GM13976 (cell line): ENCODE data around the gene RSRC2.
"Not testable (repeated sequence)": the region's sequence is repeated elsewhere in the genome, so short reads cannot be mapped to it uniquely, and the experiment has no call there.

Source experiments
- DNase-seq: peaks from one replicate; pipeline ENCODE4 v3.0.0; 2012; ENCODE audit warnings: low spot score
- in situ Hi-C: fragments of 300-500 bp; cut with MboI; formaldehyde crosslinking; loops from one replicate; pipeline ENCODE4 v1.12.0; 2022; ENCODE audit warnings: low sequenced_read_pairs, mixed read lengths, inconsistent platforms; ENCODE audit not compliant: unreplicated experiment
- TF ChIP-seq, protein P1 (sequence below): IDR thresholded peaks from 2 replicates; pipeline ENCODE4 v1.5.1; 2012; ENCODE audit warnings: borderline replicate concordance, mild to moderate bottlenecking; ENCODE audit not compliant: insufficient read depth; ENCODE audit errors: extremely low read depth, missing control alignments, control extremely low read depth

RSRC2 gene

DNA sequence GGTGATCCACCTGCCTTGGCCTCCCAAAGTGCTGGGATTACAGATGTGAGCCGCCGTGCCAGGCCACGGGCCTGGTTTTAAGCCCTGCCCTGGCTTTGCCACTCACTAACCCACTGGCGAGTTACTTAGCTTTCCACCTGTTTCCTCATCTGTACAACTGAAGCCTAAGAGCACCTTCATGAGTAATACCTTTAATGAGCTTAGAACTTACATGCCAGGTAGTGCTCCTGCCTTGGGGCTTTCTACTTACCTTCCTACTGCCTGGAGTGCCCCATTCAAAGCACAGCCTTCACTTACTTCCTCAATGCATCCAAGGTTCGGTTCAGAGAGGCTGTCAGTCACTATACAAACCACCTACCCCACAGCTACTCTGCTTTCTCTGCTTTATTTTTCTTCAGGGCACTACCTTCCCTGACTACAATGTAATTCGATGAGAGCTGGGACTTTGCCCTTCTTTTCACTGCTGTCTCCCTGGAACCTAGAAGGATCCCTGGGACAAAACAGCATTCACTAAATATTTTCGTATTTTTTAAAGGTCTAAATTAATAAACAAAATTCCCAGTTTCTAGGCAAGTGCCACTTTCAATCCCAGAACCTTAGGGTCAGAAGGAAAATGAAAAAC is 39.8 kb downstream of the RSRC2 start:
- in situ Hi-C loops: no loop called here
- no peak for DNase-seq
- TF ChIP-seq, protein P1, sequence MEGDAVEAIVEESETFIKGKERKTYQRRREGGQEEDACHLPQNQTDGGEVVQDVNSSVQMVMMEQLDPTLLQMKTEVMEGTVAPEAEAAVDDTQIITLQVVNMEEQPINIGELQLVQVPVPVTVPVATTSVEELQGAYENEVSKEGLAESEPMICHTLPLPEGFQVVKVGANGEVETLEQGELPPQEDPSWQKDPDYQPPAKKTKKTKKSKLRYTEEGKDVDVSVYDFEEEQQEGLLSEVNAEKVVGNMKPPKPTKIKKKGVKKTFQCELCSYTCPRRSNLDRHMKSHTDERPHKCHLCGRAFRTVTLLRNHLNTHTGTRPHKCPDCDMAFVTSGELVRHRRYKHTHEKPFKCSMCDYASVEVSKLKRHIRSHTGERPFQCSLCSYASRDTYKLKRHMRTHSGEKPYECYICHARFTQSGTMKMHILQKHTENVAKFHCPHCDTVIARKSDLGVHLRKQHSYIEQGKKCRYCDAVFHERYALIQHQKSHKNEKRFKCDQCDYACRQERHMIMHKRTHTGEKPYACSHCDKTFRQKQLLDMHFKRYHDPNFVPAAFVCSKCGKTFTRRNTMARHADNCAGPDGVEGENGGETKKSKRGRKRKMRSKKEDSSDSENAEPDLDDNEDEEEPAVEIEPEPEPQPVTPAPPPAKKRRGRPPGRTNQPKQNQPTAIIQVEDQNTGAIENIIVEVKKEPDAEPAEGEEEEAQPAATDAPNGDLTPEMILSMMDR: no peak

- in situ Hi-C loops, DNase-seq: not testable (repeated sequence)
Observed at GRCh38 chr12:122486360-122486759, 40.4 kb downstream of the RSRC2 start.

- in situ Hi-C loops, DNase-seq: not testable (repeated sequence)
Observed at GRCh38 chr12:122484385-122484784, 42.4 kb downstream of the RSRC2 start.

DNA sequence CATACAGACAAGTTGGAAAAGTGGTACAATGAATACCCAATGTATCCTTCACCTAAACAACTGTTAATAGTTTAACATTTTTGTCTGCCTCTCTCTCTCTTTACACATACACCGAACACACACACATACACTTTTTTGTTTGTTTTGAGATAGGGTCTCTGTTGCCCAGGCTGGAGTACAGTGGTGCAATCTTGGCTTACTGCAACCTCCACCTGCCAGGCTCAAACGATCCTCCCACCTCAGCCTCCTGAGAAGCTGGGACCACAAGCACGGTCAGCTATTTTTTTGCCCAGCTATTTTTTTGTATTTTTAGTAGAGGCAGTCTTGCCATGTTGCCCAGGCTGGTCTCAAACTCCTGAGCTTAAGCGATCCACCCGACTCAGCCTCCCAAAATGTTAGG is 42.8 kb downstream of the RSRC2 start:
- TF ChIP-seq, protein P1: no peak
- DNase-seq: no peak
- in situ Hi-C loops: no loop called here

GRCh38 chr12:122481861-122482260 is 44.9 kb downstream of the RSRC2 start:
- in situ Hi-C loops: no loop called here
- no peak for DNase-seq

DNA sequence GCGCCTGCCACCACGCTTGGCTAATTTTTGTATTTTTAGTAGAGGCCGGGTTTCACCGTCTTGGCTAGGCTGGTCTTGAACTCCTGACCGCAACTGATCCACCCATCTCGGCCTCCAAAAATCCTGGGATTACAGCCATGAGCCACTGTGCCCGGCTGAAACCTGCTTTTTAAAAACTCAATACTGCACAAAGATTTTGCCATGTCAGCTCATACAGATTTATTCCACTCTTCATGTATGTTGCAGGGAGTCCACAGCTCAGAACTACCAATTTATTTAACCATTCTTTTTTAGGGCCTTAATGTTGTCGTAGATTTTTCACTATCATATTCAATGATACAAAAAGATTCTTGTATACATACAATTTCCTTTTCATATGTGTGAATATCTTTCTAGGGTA is 46.0 kb downstream of the RSRC2 start:
- DNase-seq: no peak
- in situ Hi-C loops: no loop called here
- TF ChIP-seq, protein P1: no peak

More at GRCh38 chr12:122481861-122482260, 44.9 kb downstream of the RSRC2 start:
- TF ChIP-seq, protein P1: no peak

DNA sequence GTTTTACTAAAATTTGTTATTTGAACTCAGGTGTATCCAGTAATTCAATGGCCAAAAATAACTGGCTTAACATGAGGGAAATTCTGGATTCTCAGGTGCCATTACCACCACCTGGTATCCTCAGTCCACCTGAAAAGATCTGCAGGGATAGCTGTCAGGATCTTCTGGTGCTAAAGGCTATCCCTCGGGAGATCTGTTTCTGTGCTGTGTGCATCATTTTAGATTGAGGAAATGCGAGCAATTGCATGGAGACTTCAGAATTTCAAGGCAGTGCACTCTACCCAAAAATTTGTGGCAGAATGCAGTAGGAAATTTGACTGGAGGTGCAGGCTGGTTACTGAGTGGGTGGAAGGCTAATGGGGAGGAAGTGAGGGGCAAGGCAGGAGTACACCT is 52.4 kb downstream of the RSRC2 start:
- TF ChIP-seq, protein P1: no peak
- in situ Hi-C loops: no loop called here
- no peak for DNase-seq
